Skin epidermis (tissue), 12 donors: ENCODE measurements around the gene PGLYRP4.

Experiments
- H3K27ac ChIP-seq, 21 experiments: fragments of 200-600 bp; sonication (generic) in 11 of 21; one replicate each; pipeline ENCODE4 v1.5.0; 2020; ENCODE audit warnings: mild to moderate bottlenecking in 3 of 21, inconsistent platforms in 2 of 21, moderate library complexity in 2 of 21
- H3K4me3 ChIP-seq, 7 experiments: fragments of 200-600 bp; sonication (generic) in 2 of 7; one replicate each; pipeline ENCODE4 v1.5.0; 2020; ENCODE audit warnings: inconsistent platforms in 2 of 7, mild to moderate bottlenecking in 2 of 7, moderate library complexity in 1 of 7

The PGLYRP4 gene

GRCh38 chr1:153308540-153308939 is 40.1 kb downstream of the PGLYRP4 start:
- Histone ChIP-seq H3K4me3 (no peak overlapping the region), H3K27ac (no peak overlapping the region)

- no peak overlapping the region for H3K27ac ChIP-seq
- no peak overlapping the region for H3K4me3 ChIP-seq
Observed at GRCh38 chr1:153307221-153307600, 41.4 kb downstream of the PGLYRP4 start.

GRCh38 chr1:153306303-153307220 is 42.1 kb downstream of the PGLYRP4 start:
- H3K27ac ChIP-seq: no peak overlapping the region
- H3K4me3 ChIP-seq: no peak overlapping the region

- H3K27ac ChIP-seq: no peak overlapping the region
- H3K4me3 ChIP-seq: no peak overlapping the region
Observed at GRCh38 chr1:153305682-153306081, 43.0 kb downstream of the PGLYRP4 start.

GRCh38 chr1:153302308-153302707 is 46.3 kb downstream of the PGLYRP4 start:
- Histone ChIP-seq H3K4me3 (no peak overlapping the region), H3K27ac (no peak overlapping the region)

- peak overlapping the region in 20 of 21 experiments; percentile 71 to 89 (median 84) for H3K27ac ChIP-seq
Observed at GRCh38 chr1:153293851-153294250, 54.8 kb downstream of the PGLYRP4 start.

GRCh38 chr1:153293480-153293775 is 55.2 kb downstream of the PGLYRP4 start:
- H3K27ac ChIP-seq: peak overlapping the region in 20 of 21 experiments; percentile 71 to 89 (median 84)
- no peak overlapping the region for H3K4me3 ChIP-seq

More at GRCh38 chr1:153293851-153294250, 54.8 kb downstream of the PGLYRP4 start:
- no peak overlapping the region for H3K4me3 ChIP-seq

- H3K27ac ChIP-seq: peak overlapping the region in 20 of 21 experiments; percentile 71 to 89 (median 84)
Observed at GRCh38 chr1:153292740-153293479, 55.7 kb downstream of the PGLYRP4 start.

GRCh38 chr1:153292185-153292584 is 56.5 kb downstream of the PGLYRP4 start:
- Histone ChIP-seq H3K27ac (peak overlapping the region in 20 of 21 experiments; percentile 71 to 89 (median 84)), H3K4me3 (no peak overlapping the region)

More at GRCh38 chr1:153292740-153293479, 55.7 kb downstream of the PGLYRP4 start:
- no peak overlapping the region for H3K4me3 ChIP-seq

- peak overlapping the region in 20 of 21 experiments; percentile 18 to 89 (median 84) for H3K27ac ChIP-seq
- H3K4me3 ChIP-seq: no peak overlapping the region
Observed at GRCh38 chr1:153291514-153291913, 57.1 kb downstream of the PGLYRP4 start.

- no peak overlapping the region for H3K4me3 ChIP-seq
- H3K27ac ChIP-seq: peak overlapping the region in 11 of 21 experiments; percentile 28 to 89 (median 55)
Observed at GRCh38 chr1:153288634-153289275, 59.9 kb downstream of the PGLYRP4 start.
